ENCODE data around the gene FOXB1. TPM values are rescaled to one million over a fixed set of nuclear protein-coding genes. Genes with fewer than 3 reads are reported as not detected.

FOXB1 gene
- total and polyA plus RNA-seq, 2 of the 13 experiments (the other 11 are each of a cell fraction or from before 2014, with no cell fraction given) = not detected

DNA sequence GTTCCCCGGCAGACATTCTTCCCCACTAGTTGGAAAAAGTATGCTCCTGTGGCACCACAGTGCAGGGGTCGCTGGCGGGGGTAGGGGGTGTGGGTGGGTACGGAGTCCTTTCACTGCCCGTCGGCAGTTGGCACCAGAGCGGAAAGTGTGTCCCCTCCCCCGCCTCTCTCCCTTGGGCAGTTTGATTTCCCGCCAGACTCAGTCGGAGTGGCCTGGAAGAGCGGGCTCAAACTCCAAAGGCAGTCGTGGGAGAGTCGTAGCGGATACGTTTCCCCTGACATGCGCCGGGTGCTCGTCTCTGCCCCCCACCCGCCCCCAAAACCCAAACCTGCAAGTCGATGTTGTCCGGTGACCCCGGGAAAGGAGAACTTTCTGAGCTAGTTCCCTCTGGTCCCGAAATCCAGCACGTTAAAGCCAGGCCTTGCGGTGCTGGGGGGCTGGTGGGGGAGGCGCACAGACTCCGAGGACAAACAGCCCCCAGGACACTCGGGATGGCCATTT lies 4.4 kb upstream of the FOXB1 start:
- CTCF ChIA-PET (ENCODE audit: low intra/inter-chr PET ratio, low total read pairs) = no interaction called here
- Histone ChIP-seq H3K4me2 (ENCODE audit: low read depth, low read length) (no peak overlapping the region), H3K27ac (ENCODE audit: extremely low read length, insufficient read depth, low read length) (no peak overlapping the region), H3K79me2 (ENCODE audit: insufficient read depth, low read length) (no peaks in the 10 kb centered on the region), H3K9me3 (ENCODE audit: low read length) (no peaks in the 10 kb centered on the region), H3K27me3 (ENCODE audit: control insufficient read depth in 1 of 2, insufficient read depth in 2 of 2, low read length in 2 of 2) (peaks cover 21 to 97% of the 10 kb centered on the region in 2 experiments), H4K20me1 (ENCODE audit: insufficient read depth, low read length) (no peaks in the 10 kb centered on the region), H3K36me3 (replicated peaks in 1 of 2; ENCODE audit: control insufficient read depth in 1 of 2, insufficient read depth in 2 of 2, low read length in 2 of 2) (no peaks in the 10 kb centered on the region), H3K4me3 (replicated peaks in 1 of 3; ENCODE audit: insufficient read depth in 1 of 3, low read depth in 2 of 3, low read length in 3 of 3) (no peak overlapping the region), H3K9ac (ENCODE audit: insufficient read depth, low read depth, low read length) (no peak overlapping the region), H3K4me1 (ENCODE audit: insufficient read depth, low read length) (peaks cover 11% of the 10 kb centered on the region), H2AFZ (ENCODE audit: low read length) (no peak overlapping the region)
- POLR2A ChIA-PET = no interaction called here
- WGBS (ENCODE audit: low lambda C conversion rate) = 8% methylated on average over 6 of the region's 28 CpGs
- in situ Hi-C loops (cut with HindIII; ENCODE audit: extremely low pct_ligation_motif_present, low pct_unique_long_range_greater_than_20kb) (no loop called here), intact Hi-C loops (cut with micrococcal nuclease; ENCODE audit: unreplicated experiment) (no loop called here)
- TF ChIP-seq RARA (CRISPR knock-in tag; IDR thresholded peaks at IDR 0.05) = no peak
- no peak for TF ChIP-seq ZNF557 (CRISPR knock-in tag; IDR thresholded peaks at IDR 0.05)
- TF ChIP-seq NFKB2 (CRISPR knock-in tag; IDR thresholded peaks at IDR 0.05; ENCODE audit: borderline replicate concordance) = no peak
- TF ChIP-seq, protein P1, sequence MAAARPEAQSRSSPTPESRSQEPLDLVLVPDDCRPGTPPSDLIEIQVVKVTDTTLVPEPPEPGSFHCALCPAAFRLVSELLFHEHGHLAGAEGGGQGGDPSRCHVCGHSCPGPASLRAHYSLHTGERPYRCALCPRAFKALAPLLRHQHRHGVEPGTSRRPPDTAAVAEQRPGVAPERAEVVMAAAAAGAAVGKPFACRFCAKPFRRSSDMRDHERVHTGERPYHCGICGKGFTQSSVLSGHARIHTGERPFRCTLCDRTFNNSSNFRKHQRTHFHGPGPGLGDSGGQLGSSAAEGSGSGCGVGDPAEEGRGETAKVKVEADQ (CRISPR knock-in tag; IDR thresholded peaks at IDR 0.05; ENCODE audit: borderline replicate concordance) = no peak
- TF ChIP-seq, protein P2, sequence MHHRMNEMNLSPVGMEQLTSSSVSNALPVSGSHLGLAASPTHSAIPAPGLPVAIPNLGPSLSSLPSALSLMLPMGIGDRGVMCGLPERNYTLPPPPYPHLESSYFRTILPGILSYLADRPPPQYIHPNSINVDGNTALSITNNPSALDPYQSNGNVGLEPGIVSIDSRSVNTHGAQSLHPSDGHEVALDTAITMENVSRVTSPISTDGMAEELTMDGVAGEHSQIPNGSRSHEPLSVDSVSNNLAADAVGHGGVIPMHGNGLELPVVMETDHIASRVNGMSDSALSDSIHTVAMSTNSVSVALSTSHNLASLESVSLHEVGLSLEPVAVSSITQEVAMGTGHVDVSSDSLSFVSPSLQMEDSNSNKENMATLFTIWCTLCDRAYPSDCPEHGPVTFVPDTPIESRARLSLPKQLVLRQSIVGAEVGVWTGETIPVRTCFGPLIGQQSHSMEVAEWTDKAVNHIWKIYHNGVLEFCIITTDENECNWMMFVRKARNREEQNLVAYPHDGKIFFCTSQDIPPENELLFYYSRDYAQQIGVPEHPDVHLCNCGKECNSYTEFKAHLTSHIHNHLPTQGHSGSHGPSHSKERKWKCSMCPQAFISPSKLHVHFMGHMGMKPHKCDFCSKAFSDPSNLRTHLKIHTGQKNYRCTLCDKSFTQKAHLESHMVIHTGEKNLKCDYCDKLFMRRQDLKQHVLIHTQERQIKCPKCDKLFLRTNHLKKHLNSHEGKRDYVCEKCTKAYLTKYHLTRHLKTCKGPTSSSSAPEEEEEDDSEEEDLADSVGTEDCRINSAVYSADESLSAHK (CRISPR knock-in tag; IDR thresholded peaks at IDR 0.05; ENCODE audit: borderline replicate concordance) = no peak
- no peak for TF ChIP-seq ZSCAN29 (CRISPR knock-in tag; conservative IDR thresholded peaks at IDR 0.05)
- no peak for TF ChIP-seq ZNF737 (CRISPR knock-in tag; IDR thresholded peaks at IDR 0.05; ENCODE audit: borderline replicate concordance)
- no peak for TF ChIP-seq ZNF225 (CRISPR knock-in tag; IDR thresholded peaks at IDR 0.05)
- TF ChIP-seq ZNF282 (IDR thresholded peaks at IDR 0.05; ENCODE audit: partially characterized antibody) = no peak
- TF ChIP-seq, protein P3, sequence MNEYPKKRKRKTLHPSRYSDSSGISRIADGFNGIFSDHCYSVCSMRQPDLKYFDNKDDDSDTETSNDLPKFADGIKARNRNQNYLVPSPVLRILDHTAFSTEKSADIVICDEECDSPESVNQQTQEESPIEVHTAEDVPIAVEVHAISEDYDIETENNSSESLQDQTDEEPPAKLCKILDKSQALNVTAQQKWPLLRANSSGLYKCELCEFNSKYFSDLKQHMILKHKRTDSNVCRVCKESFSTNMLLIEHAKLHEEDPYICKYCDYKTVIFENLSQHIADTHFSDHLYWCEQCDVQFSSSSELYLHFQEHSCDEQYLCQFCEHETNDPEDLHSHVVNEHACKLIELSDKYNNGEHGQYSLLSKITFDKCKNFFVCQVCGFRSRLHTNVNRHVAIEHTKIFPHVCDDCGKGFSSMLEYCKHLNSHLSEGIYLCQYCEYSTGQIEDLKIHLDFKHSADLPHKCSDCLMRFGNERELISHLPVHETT (CRISPR knock-in tag; conservative IDR thresholded peaks at IDR 0.05) = no peak
- no peak for TF ChIP-seq MBD4 (IDR thresholded peaks at IDR 0.05; ENCODE audit: borderline replicate concordance, low read length)
- no peak for TF ChIP-seq NAIF1 (CRISPR knock-in tag; IDR thresholded peaks at IDR 0.05; ENCODE audit: borderline replicate concordance)
- BruUV-seq (replicated peaks) = no TSS peak
- no peak for ATAC-seq
- no peak for FAIRE-seq
- no peak for DNase-seq (ENCODE audit: low spot score)
